Fibroblast of skin of right quadriceps (primary cell): ENCODE measurements around the gene CLK1.
A peak's percentile ranks its signal among the peaks of the same experiment; 100 is the strongest.

Experiments
- DNase-seq: peaks from one replicate; pipeline ENCODE4 v3.0.0-alpha.2; 2013

Gene CLK1

GRCh38 chr2:200810252-200810997, 54.0 kb downstream of the CLK1 start:
- DNase-seq, result peak; percentile 78

- no peak for DNase-seq
These were observed 54.8 kb downstream of the CLK1 start for GRCh38 chr2:200809506-200810251.
